ENCODE data around the gene ATE1.

ATE1 gene

GRCh38 chr10:121865554-121865953, 62.3 kb downstream of the ATE1 start:
- DNase-seq = no peak

GRCh38 chr10:121864653-121865052, 63.2 kb downstream of the ATE1 start:
- no peak for DNase-seq

- DNase-seq = no peak
Measured at GRCh38 chr10:121864168-121864567, 63.7 kb downstream of the ATE1 start.

GRCh38 chr10:121862649-121863048, 65.2 kb downstream of the ATE1 start:
- no peak for DNase-seq

GRCh38 chr10:121862042-121862441, 65.8 kb downstream of the ATE1 start:
- no peak for DNase-seq

GRCh38 chr10:121860810-121861209, 67.0 kb downstream of the ATE1 start:
- DNase-seq = no peak

- no peak for DNase-seq
Measured at GRCh38 chr10:121854809-121855445, 72.9 kb downstream of the ATE1 start.

- DNase-seq = no peak
Measured at GRCh38 chr10:121853950-121854349, 73.9 kb downstream of the ATE1 start.

GRCh38 chr10:121851786-121852185, 76.0 kb downstream of the ATE1 start:
- DNase-seq = no peak

GRCh38 chr10:121848082-121848481, 79.7 kb downstream of the ATE1 start:
- DNase-seq = no peak

GRCh38 chr10:121846555-121846954, 81.3 kb downstream of the ATE1 start:
- no peak for DNase-seq

GRCh38 chr10:121845044-121845784, 82.6 kb downstream of the ATE1 start:
- DNase-seq = no peak

GRCh38 chr10:121844537-121844936, 83.3 kb downstream of the ATE1 start:
- DNase-seq = no peak

- no peak for DNase-seq
Measured at GRCh38 chr10:121843379-121843778, 84.5 kb downstream of the ATE1 start.

GRCh38 chr10:121841862-121842261, 86.0 kb downstream of the ATE1 start:
- DNase-seq = no peak

- DNase-seq = no peak
Measured at GRCh38 chr10:121838931-121839330, 88.9 kb downstream of the ATE1 start.

GRCh38 chr10:121838149-121838548, 89.7 kb downstream of the ATE1 start:
- no peak for DNase-seq

- no peak for DNase-seq
Measured at GRCh38 chr10:121836171-121836570, 91.7 kb downstream of the ATE1 start.

GRCh38 chr10:121835376-121835775, 92.5 kb downstream of the ATE1 start:
- no peak for DNase-seq

GRCh38 chr10:121834757-121835156, 93.1 kb downstream of the ATE1 start:
- no peak for DNase-seq

GRCh38 chr10:121833387-121833786, 94.4 kb downstream of the ATE1 start:
- no peak for DNase-seq

GRCh38 chr10:121832647-121833046, 95.2 kb downstream of the ATE1 start:
- no peak for DNase-seq

GRCh38 chr10:121831777-121832176, 96.1 kb downstream of the ATE1 start:
- no peak for DNase-seq

GRCh38 chr10:121831237-121831636, 96.6 kb downstream of the ATE1 start:
- no peak for DNase-seq

- DNase-seq = no peak
Measured at GRCh38 chr10:121830101-121830500, 97.7 kb downstream of the ATE1 start.
